IPS DF 4.7 (cell line): ENCODE data around the gene SNRNP200.

Source experiments
- DNase-seq: peaks from one replicate; pipeline ENCODE4 v3.0.0-alpha.2; 2013; ENCODE audit warnings: low spot score; ENCODE audit errors: extremely low read depth

The SNRNP200 gene

DNA sequence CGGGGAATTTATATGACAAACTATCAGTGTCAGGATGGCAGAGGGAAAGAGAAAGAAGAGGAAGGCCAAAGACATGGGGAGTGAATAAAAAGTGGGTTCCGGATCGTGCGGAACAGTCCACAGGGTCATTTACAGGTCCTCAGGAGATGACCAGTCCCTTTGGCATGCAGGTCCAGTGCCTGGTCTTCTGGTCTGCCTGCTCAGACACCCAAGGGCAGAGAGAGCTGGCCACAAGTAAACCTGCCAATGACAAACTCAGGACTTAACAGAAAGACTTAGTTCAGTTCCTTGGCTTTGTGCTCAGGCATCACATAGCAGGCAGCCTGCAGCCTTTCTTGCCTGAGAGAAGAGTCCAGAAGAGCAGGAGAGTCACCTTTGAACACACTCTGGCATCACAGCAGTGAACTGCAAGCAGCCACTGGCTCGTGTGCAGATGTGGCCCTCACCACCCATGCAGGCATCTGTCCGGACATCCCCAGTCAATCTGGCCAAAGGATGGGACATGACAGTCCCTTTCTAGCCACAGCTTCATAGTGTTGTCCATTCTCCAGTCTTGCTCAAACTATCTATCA is 53.5 kb downstream of the SNRNP200 start:
- DNase-seq = no peak

DNA sequence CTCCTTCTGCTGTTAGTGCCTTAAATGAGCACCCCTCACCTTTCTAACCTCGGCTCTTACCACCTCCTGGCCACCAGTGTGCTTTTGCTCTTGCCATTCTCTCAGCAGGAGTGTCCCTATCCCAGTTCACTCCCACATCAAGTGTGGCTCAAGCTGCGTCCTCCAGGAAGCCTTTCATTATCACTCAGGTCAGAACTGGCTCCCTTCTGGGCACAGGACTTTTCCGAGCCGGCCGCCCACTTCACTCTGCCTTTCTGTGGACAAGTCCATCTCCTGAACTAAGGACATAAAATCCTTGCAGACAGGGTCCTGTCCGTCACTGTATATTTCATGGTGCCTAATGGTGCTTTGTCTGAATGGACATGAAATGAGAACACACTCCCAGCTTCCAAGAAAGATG is 55.2 kb downstream of the SNRNP200 start:
- no peak for DNase-seq

DNA sequence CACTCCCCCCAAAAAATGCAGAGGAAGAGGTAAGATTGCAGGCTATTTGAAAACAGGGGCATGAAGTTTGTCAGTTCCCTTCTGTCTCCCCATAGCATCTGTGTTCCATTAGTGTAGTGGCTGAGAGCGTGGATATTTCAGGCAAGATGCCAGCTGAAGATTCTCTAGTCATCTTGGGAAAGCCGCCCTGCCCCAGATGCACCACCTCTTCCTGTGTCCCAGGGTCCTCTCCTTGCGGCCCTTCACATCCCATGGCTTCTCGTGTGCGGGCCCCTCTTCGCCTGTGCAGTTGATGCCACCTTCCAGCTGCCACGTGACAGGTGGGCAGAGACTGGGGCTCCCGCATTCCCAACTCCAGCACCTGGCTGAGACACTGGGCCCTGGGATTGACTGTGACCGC is 55.7 kb downstream of the SNRNP200 start:
- no peak for DNase-seq

DNA sequence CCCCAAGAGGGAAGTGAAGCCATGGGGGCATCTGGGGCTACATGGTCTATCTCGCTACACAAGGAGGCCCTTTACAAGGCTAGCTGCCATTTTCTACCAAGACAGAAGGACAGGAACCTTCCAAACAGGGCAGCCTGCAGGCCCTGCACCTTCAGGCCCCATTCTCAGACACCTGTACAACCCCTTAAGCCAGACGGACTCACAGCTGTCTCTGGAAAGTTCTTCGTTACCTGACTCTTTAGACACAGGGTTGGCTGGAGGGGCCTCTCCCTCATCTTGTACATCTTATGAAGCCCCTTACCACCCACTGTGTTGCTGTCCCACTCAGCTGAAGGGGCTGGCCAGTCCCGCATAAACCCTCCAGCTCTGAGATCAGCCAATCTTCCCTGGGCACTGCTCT is 56.7 kb downstream of the SNRNP200 start:
- no peak for DNase-seq

DNA sequence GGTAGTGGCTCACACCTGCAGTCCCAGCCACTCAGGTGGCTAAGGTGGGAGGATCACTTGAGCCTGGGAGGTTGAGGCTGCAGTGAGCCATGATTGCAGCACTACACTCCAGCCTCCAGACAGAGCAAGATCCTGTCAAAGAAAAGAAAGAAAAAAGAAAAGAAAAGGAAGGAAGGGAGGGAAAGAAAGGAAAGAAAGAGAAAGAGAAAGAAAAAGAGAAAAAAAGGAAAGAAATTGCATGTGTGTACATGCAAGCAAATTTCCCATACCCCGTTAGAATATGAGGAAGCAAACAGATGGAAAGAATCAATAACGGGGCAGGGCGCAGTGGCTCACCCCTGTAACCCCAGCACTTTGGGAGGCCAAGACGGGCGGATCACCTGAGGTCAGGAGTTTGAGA is 57.5 kb downstream of the SNRNP200 start:
- no peak for DNase-seq

DNA sequence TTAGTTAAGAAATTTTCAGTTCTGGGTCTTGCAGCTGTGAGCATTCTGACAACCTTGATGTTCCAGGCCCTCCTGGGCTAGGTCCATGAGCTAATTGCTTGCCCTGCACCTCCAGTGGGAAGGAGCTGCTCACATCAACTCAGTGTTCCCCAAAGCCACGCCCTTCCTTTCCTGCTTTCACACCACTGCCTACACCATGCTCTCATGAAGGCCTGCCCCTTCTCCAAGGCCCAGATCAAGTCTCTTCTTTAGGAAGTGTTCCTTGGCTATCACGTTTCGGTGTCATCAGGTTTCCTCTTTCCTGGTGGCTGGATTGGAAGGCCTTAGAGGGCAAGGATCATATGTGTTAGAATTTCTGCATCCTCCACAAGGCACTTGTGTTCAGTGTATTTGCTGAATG is 58.3 kb downstream of the SNRNP200 start:
- DNase-seq = no peak

DNA sequence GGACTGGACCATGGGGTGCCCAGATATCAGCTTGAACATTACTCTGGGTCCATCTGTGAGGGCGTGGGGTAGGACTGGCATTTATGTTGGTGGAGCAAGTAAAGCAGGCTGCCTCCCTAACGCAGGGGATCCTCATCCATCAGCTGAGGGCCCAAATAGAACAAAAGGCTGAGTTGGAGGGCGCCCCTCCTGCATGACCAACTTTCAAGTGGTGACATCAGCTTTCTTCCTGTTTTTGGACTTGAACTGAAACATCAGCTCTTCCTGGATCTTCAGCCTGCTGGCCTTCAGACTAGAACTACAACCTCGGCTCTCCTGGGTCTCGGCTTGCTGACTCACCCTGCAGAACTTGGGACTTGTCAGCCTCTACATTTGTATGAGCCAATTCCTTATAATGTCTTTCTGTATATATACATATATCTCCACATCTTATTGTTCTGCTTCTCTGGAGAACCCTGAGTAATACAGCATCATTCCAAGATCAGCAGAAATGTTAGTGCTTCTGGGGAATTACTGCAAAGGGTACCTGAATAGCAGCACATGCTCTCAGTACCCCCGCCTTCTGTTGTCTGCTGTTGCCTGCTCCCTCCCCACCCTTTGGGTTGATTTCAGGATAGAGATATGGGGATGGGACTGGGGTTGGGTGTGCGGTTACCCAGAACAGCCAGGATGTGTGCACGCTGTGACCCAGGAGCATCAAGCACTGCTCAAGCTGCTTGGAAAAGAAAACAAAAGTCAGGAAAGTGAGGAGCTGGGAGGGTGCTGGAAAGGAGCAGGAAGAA is 59.5 kb downstream of the SNRNP200 start:
- no peak for DNase-seq

DNA sequence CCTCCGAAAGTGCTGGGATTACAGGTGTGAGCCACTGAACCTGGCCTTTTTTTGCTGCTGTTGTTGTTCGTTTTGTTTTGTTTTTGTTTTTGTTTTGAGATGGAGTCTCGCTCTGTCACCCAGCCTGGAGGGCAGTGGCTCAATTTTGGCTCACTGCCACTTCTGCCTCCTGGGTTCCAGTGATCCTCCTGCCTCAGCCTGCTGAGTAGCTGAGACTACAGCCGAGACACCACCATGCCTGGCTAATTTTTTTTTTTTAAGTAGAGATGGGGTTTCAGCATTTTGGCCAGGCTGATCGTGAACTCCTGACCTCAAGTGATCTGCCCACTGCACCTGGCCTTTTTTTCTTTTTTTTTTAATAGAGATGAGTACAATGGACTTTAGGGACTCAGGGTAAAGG is 61.5 kb downstream of the SNRNP200 start:
- no peak for DNase-seq

DNA sequence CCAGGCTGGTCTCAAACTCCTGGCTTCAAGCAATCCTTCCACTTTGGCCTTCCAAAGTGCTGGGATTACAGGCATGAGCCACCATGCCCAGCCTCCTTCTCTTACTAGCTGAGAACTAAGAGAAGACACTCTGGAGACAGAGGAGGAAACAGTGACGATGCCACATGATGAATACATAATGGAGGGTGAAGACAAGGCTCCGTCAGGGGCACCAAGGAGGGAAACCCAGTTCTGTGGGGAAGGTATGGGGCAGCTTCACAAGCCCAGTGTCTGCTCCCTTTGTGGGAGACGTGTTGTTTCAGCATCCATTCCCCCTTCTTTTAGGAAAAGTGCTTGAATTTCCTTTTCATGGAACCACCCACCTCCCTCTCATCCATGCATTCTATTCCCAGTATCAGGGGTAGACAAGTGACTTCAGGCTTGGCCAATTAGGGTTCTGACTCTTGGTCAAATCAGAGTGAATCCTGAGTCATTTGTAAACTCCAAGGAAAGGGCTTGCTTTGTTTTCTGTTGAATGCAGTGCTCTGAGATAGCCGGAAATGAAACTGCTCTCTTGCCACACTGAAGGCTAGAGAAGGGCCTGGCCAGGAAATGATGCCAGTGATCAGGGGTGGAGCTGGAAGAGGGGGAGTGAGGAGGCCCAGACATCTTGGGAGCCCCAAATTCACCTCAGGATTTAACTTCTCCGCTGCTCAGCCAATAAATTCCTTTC is 63.3 kb downstream of the SNRNP200 start:
- DNase-seq = no peak

DNA sequence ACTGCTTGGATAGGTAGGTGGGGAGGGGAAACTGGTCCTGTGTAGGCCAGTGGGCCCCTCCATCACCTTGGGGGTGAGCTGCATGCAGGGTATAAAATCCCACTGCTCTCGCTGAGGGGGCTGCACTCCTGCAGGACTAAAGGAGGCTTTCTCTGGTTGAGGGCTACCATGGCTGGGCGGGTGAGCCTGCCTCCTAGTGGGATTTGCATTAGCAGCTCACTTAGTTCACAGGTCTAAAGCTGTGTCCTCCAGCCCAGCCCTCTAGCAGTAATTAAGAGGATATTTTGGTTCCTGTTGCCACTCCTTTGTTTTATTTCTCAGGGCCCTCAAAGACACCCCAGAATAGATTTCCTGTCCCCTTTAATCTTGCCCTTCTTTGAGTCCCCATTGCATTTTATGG is 64.1 kb downstream of the SNRNP200 start:
- no peak for DNase-seq

DNA sequence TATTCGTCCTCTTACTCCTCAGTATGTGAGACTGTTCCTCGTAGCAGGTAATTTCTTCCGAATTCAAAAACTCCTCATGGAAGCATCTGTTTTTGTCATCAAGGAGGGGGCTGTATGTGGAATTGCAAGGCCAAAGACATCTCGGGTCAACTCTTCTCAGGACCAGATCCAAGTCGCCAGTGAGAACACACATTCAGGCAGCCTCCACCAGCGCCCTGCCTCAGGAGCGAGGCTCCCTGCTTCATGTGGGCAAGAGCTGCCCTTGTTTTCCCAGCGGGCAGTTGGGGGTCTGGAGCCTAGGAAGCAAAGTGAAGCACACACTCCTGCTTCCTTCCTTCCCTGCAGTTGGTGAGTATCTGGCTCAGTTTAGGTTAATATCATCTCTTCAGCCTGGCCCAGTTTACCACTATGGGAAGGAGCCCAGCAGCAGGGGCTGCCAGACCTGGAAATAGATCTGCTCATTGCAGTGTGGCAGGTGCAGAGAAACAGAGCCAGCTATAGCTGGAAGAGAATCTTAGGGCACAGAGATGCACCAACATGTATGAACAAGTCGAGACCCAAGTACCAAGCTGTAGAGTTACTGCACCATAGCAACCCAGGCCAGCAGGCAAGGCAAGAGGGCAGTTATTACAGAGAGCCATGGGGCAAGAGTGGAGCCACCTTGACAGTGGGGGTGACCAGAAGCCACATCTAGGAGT is 64.9 kb downstream of the SNRNP200 start:
- no peak for DNase-seq

DNA sequence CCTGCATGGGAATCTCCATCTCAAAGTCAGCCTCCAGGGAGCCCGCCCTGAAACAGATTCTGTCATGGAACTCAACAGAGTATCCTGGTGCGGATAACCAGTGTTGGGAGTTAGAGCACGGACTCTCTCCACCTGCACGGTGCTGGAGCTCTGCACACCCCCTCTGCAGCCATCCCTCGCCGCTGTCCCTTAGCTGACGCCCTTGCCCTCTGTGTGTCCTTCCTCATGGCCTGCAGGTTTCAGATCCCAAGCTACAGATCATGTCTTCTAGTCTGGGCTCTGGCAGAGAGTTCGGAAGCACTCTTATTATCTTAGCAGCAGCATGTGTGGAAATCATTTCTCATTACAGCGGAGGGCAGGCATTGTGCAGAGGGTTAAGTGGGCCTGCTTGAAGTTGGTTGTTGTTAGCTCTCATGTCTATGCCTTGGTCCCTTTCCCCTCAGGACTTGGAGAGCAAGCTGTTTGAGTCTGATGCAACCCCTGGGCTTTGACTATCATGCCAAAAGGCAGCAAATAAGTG is 65.5 kb downstream of the SNRNP200 start:
- DNase-seq = no peak

DNA sequence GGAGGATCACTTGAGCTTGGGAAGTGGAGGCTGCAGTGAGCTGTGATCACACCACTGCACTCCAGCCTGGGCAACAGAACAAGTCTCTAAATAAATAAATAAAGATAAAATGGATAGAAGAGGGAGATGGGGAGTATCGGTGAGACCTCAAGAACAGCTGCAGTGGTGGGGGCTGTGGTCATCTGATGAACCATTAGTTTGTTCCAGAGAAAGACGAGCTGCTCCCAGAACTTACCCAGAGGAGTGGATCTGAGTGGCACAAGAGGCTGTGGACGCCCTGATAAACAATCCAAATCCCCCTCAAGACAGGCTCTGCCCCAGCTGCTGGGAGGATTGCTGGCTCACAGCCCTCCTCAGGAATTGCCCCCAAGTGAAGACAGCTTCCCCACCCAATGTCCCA is 66.3 kb downstream of the SNRNP200 start:
- no peak for DNase-seq

DNA sequence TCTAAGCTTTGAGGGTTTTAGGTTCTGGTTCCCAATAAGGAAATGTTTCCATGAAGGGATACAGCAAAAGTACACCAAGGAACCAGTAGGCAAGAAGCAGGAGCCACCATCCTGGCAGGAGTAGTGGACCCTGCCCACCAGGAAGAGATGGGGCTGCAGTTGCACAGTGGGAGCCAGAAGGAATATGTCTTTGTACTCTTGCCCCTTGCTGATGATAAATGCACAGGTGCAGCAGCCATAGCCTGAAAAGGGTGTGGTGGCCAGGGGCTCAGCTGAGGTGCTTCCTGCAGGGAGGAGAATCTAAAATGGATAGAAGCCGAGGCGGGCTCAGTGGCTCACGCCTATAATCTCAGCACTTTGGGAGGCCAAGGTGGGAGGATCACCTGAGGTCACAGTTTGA is 67.1 kb downstream of the SNRNP200 start:
- DNase-seq = no peak

DNA sequence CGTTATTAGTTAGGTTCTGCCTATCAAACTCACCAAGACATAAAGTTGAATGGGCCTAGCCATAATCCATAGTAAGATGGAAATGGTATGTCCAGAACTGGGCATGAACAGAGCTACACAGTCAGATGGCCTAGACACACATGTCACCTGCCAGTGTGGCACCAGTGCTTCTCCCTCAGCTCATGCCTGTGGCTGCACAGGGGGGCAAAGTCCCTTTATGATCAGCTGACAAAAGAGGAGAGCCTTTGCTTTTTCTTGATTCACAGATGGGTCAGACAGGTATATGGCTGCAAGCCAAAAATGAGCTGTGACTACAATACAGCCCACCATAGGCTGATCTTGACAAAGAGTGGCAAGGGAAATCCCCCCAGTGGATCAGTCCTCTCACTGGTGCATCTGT is 68.5 kb downstream of the SNRNP200 start:
- no peak for DNase-seq

DNA sequence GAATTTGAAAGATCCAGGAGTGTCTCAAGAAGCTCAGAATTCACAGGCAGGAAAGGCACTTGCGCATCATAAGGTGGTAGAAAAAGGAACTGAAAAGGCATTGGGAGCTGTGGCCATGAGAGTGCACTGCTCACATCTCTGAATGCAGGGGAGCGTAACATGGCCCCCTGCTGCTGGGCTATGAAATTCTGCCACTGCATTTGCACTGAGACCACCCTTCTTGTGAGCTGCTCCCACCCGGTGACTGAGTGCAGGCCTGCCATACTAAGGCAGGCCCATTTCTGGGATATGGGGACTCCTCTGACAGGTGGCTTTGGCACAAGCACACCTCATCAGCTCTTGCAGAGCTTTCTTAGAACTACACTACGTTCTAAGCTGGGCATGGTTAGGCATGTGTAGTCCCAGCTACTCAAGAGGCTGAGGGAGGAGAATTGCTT is 71.4 kb downstream of the SNRNP200 start:
- no peak for DNase-seq

DNA sequence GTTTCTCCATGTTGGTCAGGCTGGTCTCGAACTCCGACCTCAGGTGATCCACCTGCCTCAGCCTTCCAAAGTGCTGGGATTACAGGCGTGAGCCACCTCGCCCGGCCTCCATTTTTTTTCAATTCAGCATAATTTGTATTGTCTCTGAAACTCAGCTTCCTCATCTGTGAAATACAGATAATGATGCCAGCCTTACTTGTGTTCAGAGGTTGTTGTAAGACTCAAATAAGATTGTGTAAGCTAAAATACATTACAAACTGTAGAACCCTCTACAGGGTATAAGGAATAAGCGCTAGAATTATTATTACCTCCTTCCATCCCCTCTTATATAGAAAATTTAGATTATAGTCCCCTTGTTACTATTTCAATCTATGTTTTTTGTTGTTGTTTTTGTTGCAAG is 71.9 kb downstream of the SNRNP200 start:
- no peak for DNase-seq

DNA sequence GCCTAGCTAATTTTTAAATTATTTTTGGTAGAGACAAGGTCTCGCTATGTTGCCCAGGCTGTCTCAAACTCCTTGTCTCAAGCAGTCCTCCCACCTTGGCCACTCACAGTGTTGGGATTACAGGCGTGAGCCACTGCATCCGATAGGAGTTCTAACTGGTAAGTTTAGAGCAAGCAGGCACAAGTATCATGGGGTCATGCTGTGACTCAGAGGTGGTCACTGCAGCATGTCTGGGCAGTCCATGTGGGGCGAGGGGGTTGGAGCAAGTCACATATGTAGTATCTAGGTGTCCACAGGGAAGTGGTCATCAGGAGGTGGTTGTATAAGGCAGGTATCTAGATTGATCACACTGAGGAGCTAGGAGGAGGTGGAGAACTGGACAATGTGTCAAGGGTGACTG is 74.0 kb downstream of the SNRNP200 start:
- DNase-seq = no peak

DNA sequence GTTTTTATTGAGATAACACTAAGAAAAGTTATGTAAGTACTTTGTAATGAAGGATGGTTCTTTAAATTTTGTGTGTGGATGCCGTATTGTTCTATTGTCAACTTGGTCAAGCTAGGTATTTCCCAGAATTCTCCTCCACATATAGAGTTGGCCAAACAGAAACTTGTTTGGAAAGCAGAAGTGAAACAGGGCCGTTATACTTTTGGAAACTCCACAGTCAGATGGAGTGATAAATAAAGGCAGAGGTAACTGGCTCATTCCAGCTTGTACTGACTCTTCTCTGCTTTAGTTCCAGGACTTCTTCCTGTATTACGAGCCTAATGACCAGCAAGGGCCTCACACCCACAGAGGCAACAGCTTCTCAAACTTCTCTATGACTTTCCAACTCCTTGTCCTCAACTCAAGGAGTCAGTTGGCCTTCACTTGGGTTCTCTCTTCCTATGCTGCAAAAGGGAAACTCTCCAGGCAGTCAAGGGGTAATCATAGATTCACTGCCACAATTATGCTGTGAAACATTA is 80.3 kb downstream of the SNRNP200 start:
- no peak for DNase-seq
